HG03045 (cell line): ENCODE results near the gene UPF2.
A peak's percentile ranks its signal among the peaks of the same experiment; 100 is the strongest.
"Not testable (repeated sequence)": the region's sequence is repeated elsewhere in the genome, so short reads cannot be mapped to it uniquely, and the experiment has no call there.

Experiments used
- ATAC-seq: cut with Tn5 transposase; IDR thresholded peaks from one replicate; pipeline ENCODE4 v1.9.1; 2021; ENCODE audit warnings: mild to moderate bottlenecking, moderate library complexity; ENCODE audit not compliant: unreplicated experiment

UPF2 gene

GRCh38 chr10:12041766-12042408 lies 722 bp downstream of the UPF2 start:
- ATAC-seq: peak; percentile 0

- no peak for ATAC-seq
Observed at GRCh38 chr10:12036073-12036655, 6.4 kb downstream of the UPF2 start.

- ATAC-seq: no peak
Observed at GRCh38 chr10:12031404-12031803, 11.2 kb downstream of the UPF2 start.

- ATAC-seq: no peak
Observed at GRCh38 chr10:12027539-12027938, 15.1 kb downstream of the UPF2 start.

- ATAC-seq: no peak
Observed at GRCh38 chr10:12025591-12025990, 17.0 kb downstream of the UPF2 start.

- ATAC-seq: no peak
Observed at GRCh38 chr10:12022580-12023257, 19.9 kb downstream of the UPF2 start.

- ATAC-seq: no peak
Observed at GRCh38 chr10:12020574-12020973, 22.0 kb downstream of the UPF2 start.

GRCh38 chr10:12019283-12019971 lies 23.2 kb downstream of the UPF2 start:
- no peak for ATAC-seq

GRCh38 chr10:12018438-12019282 lies 23.9 kb downstream of the UPF2 start:
- ATAC-seq: no peak

- ATAC-seq: no peak
Observed at GRCh38 chr10:12013926-12014325, 28.7 kb downstream of the UPF2 start.

GRCh38 chr10:12013391-12013790 lies 29.2 kb downstream of the UPF2 start:
- ATAC-seq: not testable (repeated sequence)

GRCh38 chr10:12010353-12010752 lies 32.3 kb downstream of the UPF2 start:
- no peak for ATAC-seq

- not testable (repeated sequence) for ATAC-seq
Observed at GRCh38 chr10:12008842-12009241, 33.8 kb downstream of the UPF2 start.

- no peak for ATAC-seq
Observed at GRCh38 chr10:12006671-12007070, 35.9 kb downstream of the UPF2 start.

- no peak for ATAC-seq
Observed at GRCh38 chr10:11993834-11994468, 48.7 kb downstream of the UPF2 start.

- no peak for ATAC-seq
Observed at GRCh38 chr10:11988924-11989323, 53.7 kb downstream of the UPF2 start.

- ATAC-seq: no peak
Observed at GRCh38 chr10:11986593-11987216, 55.9 kb downstream of the UPF2 start.

- no peak for ATAC-seq
Observed at GRCh38 chr10:11982253-11982652, 60.4 kb downstream of the UPF2 start.

- no peak for ATAC-seq
Observed at GRCh38 chr10:11975795-11976194, 66.8 kb downstream of the UPF2 start.

GRCh38 chr10:11972523-11972922 lies 70.1 kb downstream of the UPF2 start:
- ATAC-seq: not testable (repeated sequence)
